A204.1 (cell line): ENCODE data around the gene ADIPOQ.
"Not testable (repeated sequence)": the region's sequence is repeated elsewhere in the genome, so short reads cannot be mapped to it uniquely, and the experiment has no call there.

ENCODE experiments used
- FAIRE-seq: peaks from 2 replicates; lab custom pipeline; 2012; peaks lifted over from hg19 to GRCh38; lab: Jason Lieb, UNC

ADIPOQ gene

DNA sequence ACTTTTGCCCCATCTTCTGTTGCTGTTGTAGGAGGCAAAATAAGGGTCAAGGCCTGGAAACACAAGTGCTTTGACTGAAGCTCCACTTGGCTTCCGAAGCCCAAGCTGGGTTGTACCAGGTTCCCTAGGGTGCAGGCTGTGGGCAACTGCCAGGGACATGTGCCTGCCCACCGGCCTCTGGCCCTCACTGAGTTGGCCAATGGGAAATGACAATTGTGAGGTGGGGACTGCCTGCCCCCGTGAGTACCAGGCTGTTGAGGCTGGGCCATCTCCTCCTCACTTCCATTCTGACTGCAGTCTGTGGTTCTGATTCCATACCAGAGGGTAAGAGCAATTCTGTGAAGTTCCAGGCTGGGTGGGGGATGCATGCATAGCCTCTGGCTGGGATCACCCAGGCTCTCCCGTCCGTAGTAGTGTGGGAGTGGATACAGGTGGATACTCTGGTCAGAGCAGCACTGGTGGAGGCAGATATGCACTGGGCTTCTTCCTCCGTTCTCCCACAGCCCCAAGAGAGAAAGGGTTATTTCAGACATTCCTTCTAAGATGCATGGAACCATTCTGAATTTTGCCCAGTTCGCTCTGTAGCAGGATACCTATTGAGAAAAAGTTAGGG, at the start of gene ADIPOQ:
ADIPOQ (plus strand) TSS at position 285 of the 613 bp plus-strand sequence. CDS start 10,349 bp downstream, outside the sequence.
- FAIRE-seq = no peak

DNA sequence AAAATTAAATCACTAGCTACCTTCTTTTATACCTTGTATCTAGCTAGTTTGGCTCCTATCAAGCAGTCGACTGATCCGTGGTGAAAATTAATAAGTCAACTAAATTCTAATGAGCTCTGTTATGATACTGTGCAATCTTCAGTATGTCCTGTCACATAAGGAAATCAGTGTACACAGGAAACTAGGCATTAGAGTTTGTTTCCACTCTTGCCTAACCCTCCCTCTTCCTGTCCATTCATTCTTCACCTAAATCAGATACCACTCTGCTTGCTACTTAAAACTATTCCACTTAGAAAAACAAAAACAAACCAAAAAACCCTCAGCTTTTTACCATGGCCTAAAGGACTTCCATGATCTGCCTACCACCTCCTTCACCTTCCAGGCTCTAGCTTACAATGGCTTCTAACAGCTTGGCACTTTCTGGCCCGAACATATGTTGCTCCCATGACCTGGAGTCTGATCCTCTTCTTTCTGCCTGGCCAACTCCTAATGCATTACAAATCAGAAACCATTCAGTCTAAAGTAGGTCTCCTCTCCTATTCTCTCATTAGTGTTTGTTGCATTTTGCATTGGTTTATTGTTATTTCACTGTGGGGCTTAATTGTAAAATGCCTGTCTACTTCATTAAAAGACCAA, 44.2 kb upstream of the ADIPOQ start:
- FAIRE-seq = no peak

DNA sequence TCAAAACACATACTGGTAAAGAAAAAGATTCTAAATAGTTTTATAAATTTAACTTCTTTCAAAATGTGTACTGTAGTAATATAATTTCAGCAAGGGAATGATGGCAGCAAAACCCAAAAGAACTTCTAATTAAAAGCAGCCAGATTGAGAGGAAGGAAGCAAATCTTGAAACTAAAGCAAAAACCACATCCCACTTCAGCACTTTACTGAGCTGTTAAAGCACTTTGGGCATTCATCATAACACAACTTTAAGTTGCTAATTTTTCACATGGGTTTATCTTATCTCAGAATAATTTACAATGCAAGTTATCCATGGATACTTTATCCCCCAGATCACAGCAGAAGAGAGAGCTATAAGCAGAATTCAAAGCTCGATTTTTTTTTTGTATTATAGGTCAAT, 42.2 kb upstream of the ADIPOQ start:
- no peak for FAIRE-seq

DNA sequence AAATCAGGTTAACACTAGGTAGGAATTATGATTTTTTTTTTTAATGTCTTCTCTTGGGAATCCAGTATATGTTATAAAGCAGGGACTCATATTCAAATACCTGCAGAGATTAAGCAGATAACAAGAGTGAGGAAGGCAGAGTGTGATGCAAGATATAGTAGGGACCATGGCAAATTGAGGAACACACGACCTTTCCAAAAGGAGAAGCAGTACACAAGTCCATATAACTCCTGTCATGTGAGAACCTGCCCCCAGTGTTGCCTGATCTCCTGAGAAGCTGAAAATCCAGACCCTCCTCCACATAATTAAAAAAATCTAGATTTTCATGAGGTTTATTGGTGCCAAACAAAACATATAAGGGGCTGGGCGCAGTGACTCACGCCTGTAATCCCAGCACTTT, 39.8 kb upstream of the ADIPOQ start:
- no peak for FAIRE-seq

DNA sequence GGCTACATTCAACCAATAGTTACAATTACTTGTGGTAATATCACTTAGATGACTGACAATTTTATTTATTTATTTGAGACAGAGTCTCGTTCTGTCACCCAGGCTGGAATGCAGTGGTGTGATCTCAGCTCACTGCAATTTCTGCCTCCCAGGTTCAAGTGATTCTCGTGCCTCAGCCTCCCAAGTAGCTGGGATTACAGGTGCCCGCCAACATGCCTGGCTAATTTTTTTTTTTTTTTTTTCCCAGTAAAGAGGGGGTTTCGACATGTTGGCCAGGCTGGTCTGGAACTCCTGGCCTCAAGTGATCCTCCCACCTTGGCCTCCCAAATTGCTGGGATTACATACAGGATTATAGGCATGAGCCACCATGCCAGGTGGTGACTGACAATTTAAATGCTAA, 39.1 kb upstream of the ADIPOQ start:
- FAIRE-seq = not testable (repeated sequence)

DNA sequence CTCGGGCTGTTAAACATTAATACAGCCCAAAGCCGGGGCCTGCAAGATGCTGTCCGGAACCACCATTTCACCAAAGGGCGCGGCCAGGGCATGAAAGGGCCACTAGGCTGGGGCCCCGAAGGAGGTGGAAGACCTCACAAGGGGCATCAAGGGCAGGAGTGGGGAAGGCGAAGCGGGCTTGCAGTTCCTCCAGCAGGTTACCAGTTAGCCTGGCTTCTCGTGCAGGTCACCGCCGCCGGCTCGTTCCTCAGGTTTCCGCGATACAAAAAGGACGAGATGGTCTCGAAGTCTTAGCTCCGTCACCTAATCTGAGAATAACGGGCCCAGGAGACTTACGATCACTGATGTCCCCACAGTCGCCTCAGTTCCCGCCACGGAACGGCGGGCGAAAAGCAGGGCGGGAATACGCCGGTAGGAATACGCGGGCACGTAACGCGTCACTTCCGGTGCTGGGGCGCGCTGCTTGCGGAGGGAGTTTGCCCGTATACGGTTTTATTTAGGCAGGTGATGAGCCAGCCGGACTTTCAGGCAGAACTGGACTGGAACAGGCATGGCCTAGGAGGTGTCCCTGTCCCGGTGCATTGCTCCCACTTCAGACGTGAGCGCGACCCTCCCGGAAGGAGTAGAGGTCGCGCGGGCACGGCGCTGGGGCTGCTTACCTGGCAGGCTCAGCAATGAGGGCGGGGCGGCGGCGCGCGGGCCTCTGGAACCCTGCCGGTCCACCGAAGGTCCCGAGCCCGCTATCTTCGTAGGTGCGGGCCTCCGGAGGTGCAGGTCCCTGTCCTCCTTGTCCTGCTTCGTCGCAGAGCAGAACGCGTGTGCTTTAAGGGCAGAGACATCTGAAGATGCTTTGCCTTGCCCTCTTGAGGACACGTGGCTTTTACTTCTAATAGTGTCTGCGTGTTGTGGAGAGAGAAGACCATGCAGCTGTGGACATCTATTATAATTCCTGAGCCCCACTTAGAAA, 36.1 kb upstream of the ADIPOQ start, which contains the start of gene RFC4:
RFC4 (minus strand) TSS at position 394 of the 967 bp plus-strand sequence. CDS start 1,769 bp downstream, outside the sequence.
- no peak for FAIRE-seq

DNA sequence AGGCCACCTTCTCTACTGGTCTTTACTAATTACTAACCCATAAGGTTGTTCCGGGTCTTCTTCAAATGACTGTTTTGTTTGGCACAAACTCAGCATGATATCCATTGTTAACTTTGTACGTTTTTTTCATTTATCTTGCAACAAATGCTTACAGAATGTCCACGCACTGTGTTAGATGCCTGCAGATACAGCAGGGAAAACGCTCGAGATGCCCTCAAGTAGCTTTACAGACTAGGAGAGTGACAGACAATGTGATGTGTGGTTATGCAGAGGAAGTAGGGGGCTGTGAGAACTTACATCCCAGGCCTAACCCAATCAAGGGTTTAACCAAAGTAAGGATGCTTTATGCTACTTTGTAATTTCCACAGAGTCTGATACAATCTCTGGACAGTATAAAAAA, 35.3 kb upstream of the ADIPOQ start:
- no peak for FAIRE-seq

DNA sequence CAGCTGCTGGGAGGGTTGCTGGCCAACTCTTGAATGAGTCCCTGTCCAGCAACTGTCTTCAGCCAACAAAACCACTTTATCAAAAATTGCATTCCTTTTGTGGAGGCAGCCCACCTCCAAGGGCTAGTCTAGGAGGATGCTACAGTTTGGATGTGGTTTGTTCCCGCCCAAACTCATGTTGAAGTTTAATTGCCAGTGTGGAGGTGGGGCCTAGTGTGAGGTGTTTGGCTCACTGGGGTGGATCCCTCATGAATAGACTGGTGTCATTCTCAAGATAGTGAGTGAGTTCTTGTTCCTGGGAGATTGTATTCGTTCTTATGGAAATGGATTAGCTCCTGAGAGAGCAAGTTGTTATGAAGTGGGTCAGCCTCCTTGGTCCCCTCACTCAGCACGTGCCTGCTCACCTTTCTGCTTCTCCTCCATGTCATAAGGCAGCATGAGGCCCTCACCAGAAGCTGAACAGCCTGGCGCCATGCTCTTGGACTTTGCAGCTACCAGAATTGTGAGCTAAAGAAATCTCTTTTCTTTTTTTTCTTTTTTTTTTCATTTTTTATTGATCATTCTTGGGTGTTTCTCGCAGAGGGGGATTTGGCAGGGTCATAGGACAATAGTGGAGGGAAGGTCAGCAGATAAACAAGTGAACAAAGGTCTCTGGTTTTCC, 32.0 kb upstream of the ADIPOQ start:
- FAIRE-seq = no peak

DNA sequence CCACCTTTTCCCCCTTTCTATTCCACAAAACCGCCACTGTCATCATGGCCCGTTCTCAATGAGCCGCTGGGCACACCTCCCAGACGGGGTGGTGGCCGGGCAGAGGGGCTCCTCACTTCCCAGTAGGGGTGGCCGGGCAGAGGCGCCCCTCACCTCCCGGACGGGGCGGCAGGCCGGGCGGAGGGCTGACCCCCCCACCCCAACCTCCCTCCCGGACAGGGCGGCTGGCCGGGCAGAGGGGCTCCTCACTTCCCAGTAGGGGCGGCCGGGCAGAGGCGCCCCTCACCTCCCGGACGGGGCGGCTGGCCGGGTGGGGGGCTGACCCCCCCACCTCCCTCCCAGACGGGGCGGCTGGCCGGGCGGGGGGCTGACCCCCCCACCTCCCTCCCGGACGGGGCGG, 31.2 kb upstream of the ADIPOQ start:
- not testable (repeated sequence) for FAIRE-seq

DNA sequence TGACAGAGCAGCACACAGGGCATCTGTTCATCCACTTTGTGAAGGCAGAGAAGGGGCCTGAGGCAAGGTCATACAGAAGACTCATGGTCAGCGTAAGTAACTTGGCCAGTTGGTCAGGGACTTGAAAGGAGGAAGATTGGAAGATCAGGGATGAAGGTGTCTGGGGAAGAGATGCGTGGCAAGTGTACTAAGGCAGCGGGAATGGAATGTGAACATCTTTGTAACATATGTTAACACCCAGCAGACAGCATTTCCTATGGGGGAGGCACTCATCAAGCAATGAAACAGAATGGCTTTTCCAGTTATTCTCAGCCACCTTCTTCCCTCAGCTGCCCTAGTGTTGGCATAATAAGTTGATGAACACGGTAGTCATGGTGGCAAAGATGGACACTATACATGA, 28.4 kb upstream of the ADIPOQ start:
- no peak for FAIRE-seq

DNA sequence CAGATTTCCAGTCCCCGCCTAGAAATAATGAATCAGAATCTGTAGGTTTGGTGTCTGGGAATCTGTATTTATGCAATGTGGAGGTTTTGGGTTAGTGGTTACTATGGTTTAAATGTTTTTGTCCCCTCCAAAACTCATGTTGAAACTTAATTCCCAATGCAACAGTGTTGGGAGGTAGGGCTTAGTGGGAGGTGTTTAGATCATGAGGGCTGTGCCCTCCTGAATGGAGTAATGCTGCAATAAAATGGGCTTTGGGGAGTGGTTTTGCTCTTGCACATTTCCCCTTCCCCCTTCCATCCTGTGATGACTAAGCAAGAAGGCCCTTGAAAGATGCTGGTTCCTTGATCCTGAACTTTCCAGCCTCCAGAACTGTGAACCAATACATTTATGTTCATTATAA, 27.1 kb upstream of the ADIPOQ start:
- FAIRE-seq = no peak

DNA sequence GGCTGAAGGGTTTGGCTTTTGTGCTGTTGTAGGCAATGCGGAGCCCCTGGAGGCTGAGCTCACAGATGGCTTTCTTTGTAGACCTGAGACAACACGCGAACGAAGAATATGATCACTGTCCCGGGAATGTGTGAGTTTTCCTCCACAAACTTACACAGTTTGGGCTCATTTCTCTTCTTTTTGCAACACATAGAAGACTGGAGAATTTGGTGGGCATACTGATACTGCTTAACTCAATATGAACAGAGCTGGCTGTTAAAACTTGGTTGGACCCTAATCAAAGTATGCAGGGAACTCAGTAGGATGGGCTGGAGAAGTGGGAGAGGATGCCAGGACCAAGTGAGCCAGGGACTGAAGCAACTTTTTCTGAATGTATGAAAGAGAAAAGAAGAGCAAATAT, 24.0 kb upstream of the ADIPOQ start:
- FAIRE-seq = no peak

DNA sequence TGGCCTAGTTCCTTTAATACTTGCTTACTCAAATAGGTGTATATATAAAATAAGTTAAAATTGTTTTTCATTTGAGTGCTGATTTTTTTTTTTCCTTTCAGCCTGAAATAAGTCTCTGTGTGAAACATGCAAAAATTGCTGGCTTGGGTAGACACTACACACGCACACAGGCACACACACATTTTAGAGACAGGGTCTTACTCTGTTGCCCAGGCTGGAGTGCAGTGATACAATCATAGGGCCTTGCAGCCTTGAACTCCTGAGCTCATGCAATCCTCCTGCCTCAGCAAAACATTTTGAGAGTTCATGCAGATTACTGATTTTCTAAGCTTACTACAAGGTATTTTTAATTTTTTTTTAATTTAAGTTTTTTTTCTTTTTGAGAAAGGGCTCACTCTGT, 23.6 kb upstream of the ADIPOQ start:
- FAIRE-seq = no peak

DNA sequence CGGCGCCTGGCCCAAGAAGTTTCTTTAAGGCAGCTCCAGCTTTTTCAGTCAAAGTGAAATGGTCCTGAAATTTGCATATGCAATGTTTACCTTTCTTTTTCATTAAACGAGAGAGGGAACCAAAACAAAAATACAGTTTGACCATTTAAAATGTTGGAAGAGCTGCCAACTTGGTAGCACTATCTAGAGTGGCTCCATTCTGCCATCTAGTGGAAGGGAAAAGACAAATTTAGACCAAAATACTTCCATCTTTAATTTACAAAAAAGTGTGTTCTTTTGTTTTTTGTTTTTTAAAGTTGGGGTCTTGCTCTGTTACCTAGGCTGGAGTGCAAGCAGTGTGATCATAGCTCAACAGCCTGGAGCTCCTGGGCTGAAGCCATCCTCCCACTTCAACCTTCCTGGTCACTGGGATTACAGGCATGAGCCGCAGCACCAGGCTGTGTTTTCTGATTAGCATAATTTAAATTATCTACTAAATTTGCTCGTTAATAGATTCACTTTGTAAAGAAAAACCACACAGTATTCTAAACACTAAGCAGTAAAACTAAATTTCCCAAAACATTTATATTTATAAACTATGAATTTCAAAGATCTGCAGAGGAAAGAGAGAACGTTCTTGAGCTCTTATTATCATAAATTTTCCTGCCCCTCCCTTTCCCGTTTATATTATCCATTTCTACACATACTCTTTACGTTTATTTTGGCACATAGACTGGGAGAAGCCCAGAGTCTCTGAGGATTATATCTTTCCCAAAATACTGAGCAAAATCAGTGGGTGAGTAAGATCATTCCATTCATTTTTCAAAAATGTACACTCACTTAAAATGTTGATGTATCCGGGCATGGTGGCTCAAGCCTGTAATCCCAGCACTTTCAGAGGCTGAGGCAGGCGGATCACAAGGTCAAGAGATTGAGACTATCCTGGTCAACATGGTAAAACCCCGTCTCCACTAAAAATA, 20.8 kb upstream of the ADIPOQ start:
- FAIRE-seq = peak; percentile 95

DNA sequence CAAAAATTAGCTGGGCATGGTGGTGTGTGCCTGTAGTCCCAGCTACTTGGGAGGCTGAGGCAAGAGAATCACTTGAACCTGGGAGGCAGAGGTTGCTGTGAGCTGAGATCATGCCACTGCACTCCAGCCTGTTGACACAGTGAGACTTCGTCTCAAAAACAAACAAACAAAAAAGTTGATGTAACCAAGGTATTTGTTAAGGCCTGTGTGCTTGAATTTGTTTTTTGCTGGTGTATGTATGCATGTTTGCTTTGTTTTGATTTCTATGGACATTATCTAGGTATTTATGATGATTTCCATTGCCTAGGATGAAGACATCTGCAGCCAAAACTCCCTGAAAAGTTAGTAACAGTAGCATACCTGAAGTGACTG, 20.1 kb upstream of the ADIPOQ start:
- FAIRE-seq = not testable (repeated sequence)

DNA sequence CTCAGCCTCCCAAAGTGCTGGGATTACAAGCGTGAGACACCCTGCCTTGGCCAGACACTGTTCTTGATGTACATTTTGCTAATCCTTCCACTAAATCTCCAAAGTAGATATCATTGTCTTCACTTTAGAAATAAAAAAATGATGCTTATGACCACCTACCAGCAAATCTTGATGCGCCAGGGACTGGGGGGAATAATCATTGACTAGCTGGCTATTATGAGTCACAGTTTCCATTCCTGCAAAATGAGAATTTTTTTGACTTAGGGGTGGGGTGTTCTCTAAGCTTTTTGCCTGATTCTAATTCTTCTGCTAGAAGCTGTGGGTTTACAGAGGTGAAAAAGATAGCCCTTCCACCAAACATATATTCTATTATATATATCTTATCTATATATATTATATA, 19.1 kb upstream of the ADIPOQ start:
- no peak for FAIRE-seq

DNA sequence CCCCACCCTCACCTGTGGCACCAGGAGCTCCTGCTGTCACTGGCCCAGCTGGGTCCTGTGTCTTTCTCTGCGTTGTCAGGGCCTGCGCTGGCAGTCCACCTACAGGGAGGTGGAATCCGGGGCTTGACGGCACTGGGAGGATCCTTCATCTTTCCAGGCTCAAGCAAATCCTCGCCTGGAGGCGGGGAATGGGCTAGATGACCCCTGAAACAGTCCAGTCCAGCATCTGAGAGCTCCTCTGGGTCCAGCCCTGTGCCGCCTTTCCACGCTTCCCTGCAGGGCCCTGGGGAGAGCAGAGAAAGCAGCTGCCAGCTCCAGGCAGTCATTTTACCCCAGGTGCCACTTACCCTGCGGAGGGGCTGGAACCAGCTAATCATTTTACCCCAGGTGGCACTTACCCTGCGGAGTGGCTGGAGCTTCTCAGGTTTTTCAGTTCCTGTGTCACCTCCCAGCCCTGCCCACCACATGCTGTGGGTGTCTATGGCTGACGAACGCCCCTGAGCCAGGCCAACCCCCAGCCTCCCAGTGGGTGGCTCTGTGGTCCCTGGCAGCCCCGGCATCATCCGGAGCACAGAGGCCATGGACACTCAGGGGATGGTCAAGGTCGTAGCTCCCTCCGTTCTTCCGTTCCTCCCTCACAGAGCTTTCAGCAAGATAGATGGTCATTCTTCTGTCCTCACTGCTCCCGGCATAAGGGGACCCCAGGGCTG, 17.9 kb upstream of the ADIPOQ start:
- no peak for FAIRE-seq

DNA sequence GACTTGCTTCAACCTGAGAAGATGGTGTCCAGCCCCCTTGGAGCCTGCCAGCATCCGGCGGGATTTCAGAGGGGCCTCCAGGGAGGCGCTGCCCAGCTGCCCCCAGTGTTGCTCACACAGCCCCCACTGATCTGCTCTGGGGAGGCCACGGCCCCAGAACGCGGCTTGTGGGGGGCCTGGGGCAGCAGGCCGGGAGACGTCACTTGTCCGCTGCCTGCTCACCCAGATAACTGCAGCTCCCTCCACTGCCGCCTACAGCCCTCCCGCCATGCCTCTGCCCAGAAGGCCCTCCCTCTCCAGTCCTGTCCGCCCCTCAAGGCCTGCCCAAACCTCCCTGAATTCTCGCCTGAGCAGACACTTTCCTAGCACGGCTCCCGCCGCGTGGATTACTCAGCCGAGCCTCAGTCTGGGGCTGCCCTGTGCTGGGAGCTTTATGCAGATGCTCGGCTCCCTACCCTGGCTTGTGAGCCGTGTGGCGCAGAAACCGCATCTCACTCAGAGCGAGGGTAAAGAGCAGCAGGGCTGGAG, 17.2 kb upstream of the ADIPOQ start:
- FAIRE-seq = no peak

DNA sequence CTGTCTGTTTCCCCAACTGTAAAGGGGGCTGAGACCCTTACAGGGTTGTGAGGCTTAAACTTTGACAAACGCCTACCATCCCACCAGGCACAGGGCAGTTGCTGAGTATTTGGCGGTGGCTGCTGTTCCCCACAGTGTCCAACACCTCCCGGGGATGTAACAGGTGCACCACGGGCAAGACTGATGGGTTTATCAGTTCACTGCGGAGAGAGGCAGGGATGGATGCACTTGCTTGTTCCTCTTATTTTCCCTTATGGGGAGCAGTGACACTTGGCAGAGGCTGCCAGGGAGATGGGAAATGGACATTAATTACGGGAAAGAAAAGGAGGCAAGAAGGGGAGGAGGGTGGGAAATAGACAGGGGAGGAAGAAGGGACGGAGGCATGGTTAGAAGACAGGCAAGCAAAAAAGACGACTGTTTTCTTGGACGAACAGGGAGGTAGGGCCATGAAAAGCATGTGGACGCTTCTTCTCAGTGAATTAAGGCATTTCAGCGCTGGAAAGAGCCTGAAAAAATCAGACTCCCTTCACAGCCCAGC, 16.6 kb upstream of the ADIPOQ start:
- FAIRE-seq = no peak

DNA sequence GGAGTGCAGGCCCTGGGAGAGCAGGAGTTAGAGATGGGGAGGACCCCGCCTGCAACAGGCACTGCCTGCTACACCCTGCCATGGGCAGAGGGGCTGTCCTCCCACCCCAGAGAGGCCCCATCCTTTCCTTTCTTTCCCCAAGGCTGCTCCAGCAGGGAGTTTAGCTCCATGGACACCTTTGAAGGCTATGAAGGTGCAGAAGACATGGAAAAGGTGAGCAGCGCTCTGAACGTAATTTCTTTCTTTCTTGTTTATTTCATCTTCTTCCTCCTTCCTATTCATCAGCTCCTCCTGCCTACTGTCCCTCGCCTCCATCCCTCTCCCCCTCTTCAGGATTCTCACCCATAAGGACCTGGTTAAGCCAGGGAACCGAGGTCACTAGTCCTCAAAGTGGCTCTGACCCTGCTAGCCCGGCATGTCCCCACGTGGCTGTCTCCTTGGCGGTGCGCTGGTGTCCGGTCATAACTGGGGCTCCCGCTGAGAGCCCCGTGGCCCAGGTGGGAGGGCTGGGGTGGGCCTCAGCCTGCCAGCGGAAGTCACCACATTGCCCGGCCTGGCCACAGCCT, 16.0 kb upstream of the ADIPOQ start:
- no peak for FAIRE-seq
